Measurements from ENCODE around the gene LAYN.

The LAYN gene

GRCh38 chr11:111535281-111535680, 5.2 kb upstream of the LAYN start:
- no peaks in the 10 kb centered on the region for H3F3A ChIP-seq (ENCODE audit: control insufficient read depth, insufficient read depth)
- H3K9me3 ChIP-seq (ENCODE audit: control insufficient read depth, insufficient read depth, low read length): no peaks in the 10 kb centered on the region
- no peak overlapping the region for H3K4me2 ChIP-seq (ENCODE audit: low read length)
- no peak for TF ChIP-seq EZH2phosphoT487 (IDR thresholded peaks at IDR 0.05; ENCODE audit: borderline replicate concordance, low read length)
- no peak for TF ChIP-seq CTCF (IDR thresholded peaks at IDR 0.05; ENCODE audit: low read depth, low read length, poor library complexity, severe bottlenecking)
- no peaks in the 10 kb centered on the region for H3K4me1 ChIP-seq (ENCODE audit: control insufficient read depth, low read length)
- no peaks in the 10 kb centered on the region for H3K36me3 ChIP-seq (ENCODE audit: control insufficient read depth, low read length)
- H4K20me1 ChIP-seq (ENCODE audit: control insufficient read depth, insufficient read depth, low read depth, low read length): no peaks in the 10 kb centered on the region
- no peaks in the 10 kb centered on the region for H3K9me2 ChIP-seq (replicated peaks; ENCODE audit: control insufficient read depth, low read length)
- H3K27ac ChIP-seq (ENCODE audit: low read depth, low read length): no peak overlapping the region
- H3K4me3 ChIP-seq (ENCODE audit: low read length): no peak overlapping the region
- H3K27me3 ChIP-seq (ENCODE audit: control insufficient read depth, low read length): peaks cover 44% of the 10 kb centered on the region
- H3K79me2 ChIP-seq (ENCODE audit: control insufficient read depth, low read length): no peaks in the 10 kb centered on the region

GRCh38 chr11:111537336-111537860, 3.1 kb upstream of the LAYN start:
- H3K9me3 ChIP-seq (ENCODE audit: control insufficient read depth, insufficient read depth, low read length): no peaks in the 10 kb centered on the region
- no peaks in the 10 kb centered on the region for H3K36me3 ChIP-seq (ENCODE audit: control insufficient read depth, low read length)
- H4K20me1 ChIP-seq (ENCODE audit: control insufficient read depth, insufficient read depth, low read depth, low read length): no peaks in the 10 kb centered on the region
- no peak overlapping the region for H3K27ac ChIP-seq (ENCODE audit: low read depth, low read length)
- H3K79me2 ChIP-seq (ENCODE audit: control insufficient read depth, low read length): no peaks in the 10 kb centered on the region
- no peaks in the 10 kb centered on the region for H3K9me2 ChIP-seq (replicated peaks; ENCODE audit: control insufficient read depth, low read length)
- TF ChIP-seq EZH2phosphoT487 (IDR thresholded peaks at IDR 0.05; ENCODE audit: borderline replicate concordance, low read length) (no peak), CTCF (IDR thresholded peaks at IDR 0.05; ENCODE audit: low read depth, low read length, poor library complexity, severe bottlenecking) (no peak)
- no peak overlapping the region for H3K4me3 ChIP-seq (ENCODE audit: low read length)
- H3K27me3 ChIP-seq (ENCODE audit: control insufficient read depth, low read length): peaks cover 58% of the 10 kb centered on the region
- no peaks in the 10 kb centered on the region for H3F3A ChIP-seq (ENCODE audit: control insufficient read depth, insufficient read depth)
- no peak overlapping the region for H3K4me2 ChIP-seq (ENCODE audit: low read length)
- no peaks in the 10 kb centered on the region for H3K4me1 ChIP-seq (ENCODE audit: control insufficient read depth, low read length)

- Histone ChIP-seq H3K36me3 (ENCODE audit: control insufficient read depth, low read length) (no peaks in the 10 kb centered on the region), H3K4me3 (ENCODE audit: low read length) (no peak overlapping the region), H3K27me3 (ENCODE audit: control insufficient read depth, low read length) (peaks cover 66% of the 10 kb centered on the region), H3K9me3 (ENCODE audit: control insufficient read depth, insufficient read depth, low read length) (no peaks in the 10 kb centered on the region), H3K4me1 (ENCODE audit: control insufficient read depth, low read length) (no peaks in the 10 kb centered on the region), H3K4me2 (ENCODE audit: low read length) (no peak overlapping the region), H3K79me2 (ENCODE audit: control insufficient read depth, low read length) (no peaks in the 10 kb centered on the region), H3F3A (ENCODE audit: control insufficient read depth, insufficient read depth) (no peaks in the 10 kb centered on the region), H3K9me2 (replicated peaks; ENCODE audit: control insufficient read depth, low read length) (no peaks in the 10 kb centered on the region), H3K27ac (ENCODE audit: low read depth, low read length) (no peak overlapping the region), H4K20me1 (ENCODE audit: control insufficient read depth, insufficient read depth, low read depth, low read length) (no peaks in the 10 kb centered on the region)
- no peak for TF ChIP-seq CTCF (IDR thresholded peaks at IDR 0.05; ENCODE audit: low read depth, low read length, poor library complexity, severe bottlenecking)
- no peak for TF ChIP-seq EZH2phosphoT487 (IDR thresholded peaks at IDR 0.05; ENCODE audit: borderline replicate concordance, low read length)
Observed at GRCh38 chr11:111538407-111539114, 2.0 kb upstream of the LAYN start.
